Measurements from ENCODE around the gene DAAM2. TPM values are rescaled to one million over a fixed set of nuclear protein-coding genes. Genes with fewer than 3 reads are reported as not detected.

Gene DAAM2
- polyA plus RNA-seq, 1 of the 3 experiments (the other 2 are of a cell fraction): 0.20 TPM

DNA sequence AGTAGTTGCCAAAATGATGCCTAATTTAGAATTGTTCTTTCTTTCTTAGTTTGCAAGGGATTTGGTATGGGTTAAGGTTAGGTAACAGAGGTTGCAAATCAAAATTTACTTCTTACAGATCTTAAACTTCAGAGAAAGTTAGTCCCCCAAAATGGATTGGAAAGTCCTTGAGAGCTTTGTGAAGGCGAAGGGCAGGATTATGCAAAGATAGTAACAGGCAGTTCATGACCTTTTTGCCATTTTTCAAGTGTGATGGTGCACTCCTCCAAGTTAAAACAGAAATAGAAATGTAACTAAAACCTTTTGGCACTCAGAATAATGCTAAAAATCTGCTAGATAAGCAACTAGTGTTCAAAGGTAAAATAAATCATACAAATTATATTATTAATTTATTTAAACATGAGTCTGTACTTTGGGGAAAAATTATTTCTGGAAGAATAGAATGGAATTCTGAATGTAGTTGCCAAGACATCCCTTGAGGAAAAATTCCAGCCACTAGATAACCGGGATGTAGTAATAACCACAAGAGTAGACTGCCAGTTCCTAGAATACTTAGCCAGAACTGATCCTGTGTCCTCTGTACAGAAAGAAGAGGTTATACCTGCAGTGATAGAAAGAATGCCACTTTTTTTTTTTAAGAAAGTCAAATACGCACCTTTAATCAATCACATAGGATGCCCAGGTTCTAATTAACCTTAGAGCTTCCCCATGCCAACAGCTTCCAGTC lies 31.8 kb upstream of the DAAM2 start:
- H3K27ac ChIP-seq (ENCODE audit: low read depth in 2 of 2, low read length in 1 of 2): no peak overlapping the region
- POLR2A ChIA-PET: no interaction called here
- H3K9me2 ChIP-seq: no peaks in the 10 kb centered on the region
- no peaks in the 10 kb centered on the region for H3K36me3 ChIP-seq (replicated peaks in 1 of 2; ENCODE audit: control insufficient read depth in 1 of 2, insufficient read depth in 2 of 2, low read length in 1 of 2)
- no peaks in the 10 kb centered on the region for H3K4me1 ChIP-seq (ENCODE audit: control insufficient read depth in 1 of 2, insufficient read depth in 2 of 2, low read depth in 1 of 2, low read length in 1 of 2)
- no peaks in the 10 kb centered on the region for H3F3A ChIP-seq (replicated peaks; ENCODE audit: insufficient read depth)
- no peak overlapping the region for H3K4me3 ChIP-seq (ENCODE audit: low read depth in 2 of 2, low read length in 1 of 2)
- H3K27me3 ChIP-seq (ENCODE audit: insufficient read depth): no peaks in the 10 kb centered on the region
- no peaks in the 10 kb centered on the region for H3K9me3 ChIP-seq
- no peak overlapping the region for H3K9ac ChIP-seq
- WGBS (ENCODE audit: low lambda C conversion rate): 32% methylated on average over 3 of the region's 3 CpGs
- TF ChIP-seq FOSL2 (IDR thresholded peaks at IDR 0.05; ENCODE audit: borderline replicate concordance, low read depth) (no peak), RAD21 (IDR thresholded peaks at IDR 0.05; ENCODE audit: low read length) (no peak), EZH2phosphoT487 (IDR thresholded peaks at IDR 0.05; ENCODE audit: borderline replicate concordance, low read depth) (no peak), GATA2 (CRISPR knock-in tag; IDR thresholded peaks at IDR 0.05) (no peak), FOXJ3 (CRISPR knock-in tag; IDR thresholded peaks at IDR 0.05) (no peak), POLR2AphosphoS5 (IDR thresholded peaks at IDR 0.05; ENCODE audit: low read depth, low read length) (no peak), CHD2 (IDR thresholded peaks at IDR 0.05; ENCODE audit: low read length, partially characterized antibody) (no peak), JUND (IDR thresholded peaks at IDR 0.05) (no peak), SIN3A (IDR thresholded peaks at IDR 0.05; ENCODE audit: borderline replicate concordance, low read depth, low read length) (no peak)
- CTCF ChIA-PET: no interaction called here
- H3K79me2 ChIP-seq (ENCODE audit: insufficient read depth): no peaks in the 10 kb centered on the region
- H3K4me2 ChIP-seq: no peak overlapping the region
- H4K20me1 ChIP-seq (ENCODE audit: insufficient read depth): no peaks in the 10 kb centered on the region
- no peak overlapping the region for H2AFZ ChIP-seq (ENCODE audit: low read depth)
- no peak for DNase-seq

DNA sequence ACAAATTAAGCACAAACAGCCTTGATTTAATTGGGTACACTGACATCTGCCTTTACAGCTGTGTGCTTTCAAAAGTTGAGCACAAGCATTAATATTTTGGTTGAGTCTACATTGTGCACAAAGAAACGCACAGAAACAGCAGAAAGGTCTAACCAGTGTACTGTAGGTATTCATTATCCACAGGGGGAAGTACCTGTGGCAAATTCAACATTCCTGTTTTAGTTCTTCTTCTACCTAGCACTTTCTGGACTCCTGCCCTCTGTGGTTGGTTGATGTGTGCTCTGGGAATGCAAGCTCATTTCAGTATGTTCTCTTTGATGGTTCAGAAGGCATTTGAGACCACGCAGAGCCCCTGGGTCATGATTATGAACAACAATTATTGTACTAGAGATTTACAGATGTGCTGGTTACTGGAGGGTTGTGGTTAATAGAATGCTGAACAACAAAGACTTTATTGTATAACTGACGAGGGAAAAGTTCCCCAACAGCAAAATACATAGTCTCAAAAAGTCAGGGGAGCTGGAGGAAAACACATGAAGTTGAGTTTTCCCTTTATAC lies 26.6 kb upstream of the DAAM2 start:
- no peaks in the 10 kb centered on the region for H3K27me3 ChIP-seq (ENCODE audit: insufficient read depth)
- TF ChIP-seq, protein P1, sequence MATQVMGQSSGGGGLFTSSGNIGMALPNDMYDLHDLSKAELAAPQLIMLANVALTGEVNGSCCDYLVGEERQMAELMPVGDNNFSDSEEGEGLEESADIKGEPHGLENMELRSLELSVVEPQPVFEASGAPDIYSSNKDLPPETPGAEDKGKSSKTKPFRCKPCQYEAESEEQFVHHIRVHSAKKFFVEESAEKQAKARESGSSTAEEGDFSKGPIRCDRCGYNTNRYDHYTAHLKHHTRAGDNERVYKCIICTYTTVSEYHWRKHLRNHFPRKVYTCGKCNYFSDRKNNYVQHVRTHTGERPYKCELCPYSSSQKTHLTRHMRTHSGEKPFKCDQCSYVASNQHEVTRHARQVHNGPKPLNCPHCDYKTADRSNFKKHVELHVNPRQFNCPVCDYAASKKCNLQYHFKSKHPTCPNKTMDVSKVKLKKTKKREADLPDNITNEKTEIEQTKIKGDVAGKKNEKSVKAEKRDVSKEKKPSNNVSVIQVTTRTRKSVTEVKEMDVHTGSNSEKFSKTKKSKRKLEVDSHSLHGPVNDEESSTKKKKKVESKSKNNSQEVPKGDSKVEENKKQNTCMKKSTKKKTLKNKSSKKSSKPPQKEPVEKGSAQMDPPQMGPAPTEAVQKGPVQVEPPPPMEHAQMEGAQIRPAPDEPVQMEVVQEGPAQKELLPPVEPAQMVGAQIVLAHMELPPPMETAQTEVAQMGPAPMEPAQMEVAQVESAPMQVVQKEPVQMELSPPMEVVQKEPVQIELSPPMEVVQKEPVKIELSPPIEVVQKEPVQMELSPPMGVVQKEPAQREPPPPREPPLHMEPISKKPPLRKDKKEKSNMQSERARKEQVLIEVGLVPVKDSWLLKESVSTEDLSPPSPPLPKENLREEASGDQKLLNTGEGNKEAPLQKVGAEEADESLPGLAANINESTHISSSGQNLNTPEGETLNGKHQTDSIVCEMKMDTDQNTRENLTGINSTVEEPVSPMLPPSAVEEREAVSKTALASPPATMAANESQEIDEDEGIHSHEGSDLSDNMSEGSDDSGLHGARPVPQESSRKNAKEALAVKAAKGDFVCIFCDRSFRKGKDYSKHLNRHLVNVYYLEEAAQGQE (IDR thresholded peaks at IDR 0.05; ENCODE audit: low read depth, low read length): no peak
- TF ChIP-seq NRF1 (IDR thresholded peaks at IDR 0.05; ENCODE audit: low read depth, low read length) (no peak), YY1 (IDR thresholded peaks at IDR 0.05; ENCODE audit: low read depth) (no peak), GATA2 (CRISPR knock-in tag; IDR thresholded peaks at IDR 0.05) (no peak), RCOR1 (IDR thresholded peaks at IDR 0.05; ENCODE audit: low read length) (no peak), FOXM1 (IDR thresholded peaks at IDR 0.05; ENCODE audit: low read depth) (no peak), SIN3A (IDR thresholded peaks at IDR 0.05; ENCODE audit: borderline replicate concordance, low read depth, low read length) (no peak), TEAD4 (IDR thresholded peaks at IDR 0.05; ENCODE audit: borderline replicate concordance, insufficient read depth) (no peak), FOXJ3 (CRISPR knock-in tag; IDR thresholded peaks at IDR 0.05) (no peak), POLR2AphosphoS5 (IDR thresholded peaks at IDR 0.05; ENCODE audit: low read depth, low read length) (no peak), RAD21 (IDR thresholded peaks at IDR 0.05; ENCODE audit: low read length) (no peak)
- TF ChIP-seq, protein P2, sequence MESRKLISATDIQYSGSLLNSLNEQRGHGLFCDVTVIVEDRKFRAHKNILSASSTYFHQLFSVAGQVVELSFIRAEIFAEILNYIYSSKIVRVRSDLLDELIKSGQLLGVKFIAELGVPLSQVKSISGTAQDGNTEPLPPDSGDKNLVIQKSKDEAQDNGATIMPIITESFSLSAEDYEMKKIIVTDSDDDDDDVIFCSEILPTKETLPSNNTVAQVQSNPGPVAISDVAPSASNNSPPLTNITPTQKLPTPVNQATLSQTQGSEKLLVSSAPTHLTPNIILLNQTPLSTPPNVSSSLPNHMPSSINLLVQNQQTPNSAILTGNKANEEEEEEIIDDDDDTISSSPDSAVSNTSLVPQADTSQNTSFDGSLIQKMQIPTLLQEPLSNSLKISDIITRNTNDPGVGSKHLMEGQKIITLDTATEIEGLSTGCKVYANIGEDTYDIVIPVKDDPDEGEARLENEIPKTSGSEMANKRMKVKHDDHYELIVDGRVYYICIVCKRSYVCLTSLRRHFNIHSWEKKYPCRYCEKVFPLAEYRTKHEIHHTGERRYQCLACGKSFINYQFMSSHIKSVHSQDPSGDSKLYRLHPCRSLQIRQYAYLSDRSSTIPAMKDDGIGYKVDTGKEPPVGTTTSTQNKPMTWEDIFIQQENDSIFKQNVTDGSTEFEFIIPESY (IDR thresholded peaks at IDR 0.05; ENCODE audit: borderline replicate concordance, low read depth): no peak
- TF ChIP-seq, protein P3, sequence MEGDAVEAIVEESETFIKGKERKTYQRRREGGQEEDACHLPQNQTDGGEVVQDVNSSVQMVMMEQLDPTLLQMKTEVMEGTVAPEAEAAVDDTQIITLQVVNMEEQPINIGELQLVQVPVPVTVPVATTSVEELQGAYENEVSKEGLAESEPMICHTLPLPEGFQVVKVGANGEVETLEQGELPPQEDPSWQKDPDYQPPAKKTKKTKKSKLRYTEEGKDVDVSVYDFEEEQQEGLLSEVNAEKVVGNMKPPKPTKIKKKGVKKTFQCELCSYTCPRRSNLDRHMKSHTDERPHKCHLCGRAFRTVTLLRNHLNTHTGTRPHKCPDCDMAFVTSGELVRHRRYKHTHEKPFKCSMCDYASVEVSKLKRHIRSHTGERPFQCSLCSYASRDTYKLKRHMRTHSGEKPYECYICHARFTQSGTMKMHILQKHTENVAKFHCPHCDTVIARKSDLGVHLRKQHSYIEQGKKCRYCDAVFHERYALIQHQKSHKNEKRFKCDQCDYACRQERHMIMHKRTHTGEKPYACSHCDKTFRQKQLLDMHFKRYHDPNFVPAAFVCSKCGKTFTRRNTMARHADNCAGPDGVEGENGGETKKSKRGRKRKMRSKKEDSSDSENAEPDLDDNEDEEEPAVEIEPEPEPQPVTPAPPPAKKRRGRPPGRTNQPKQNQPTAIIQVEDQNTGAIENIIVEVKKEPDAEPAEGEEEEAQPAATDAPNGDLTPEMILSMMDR (IDR thresholded peaks at IDR 0.05): no peak
- no peak for DNase-seq
- no peaks in the 10 kb centered on the region for H3F3A ChIP-seq (replicated peaks; ENCODE audit: insufficient read depth)
- no peaks in the 10 kb centered on the region; a peak in 1 of 4 replicates for H3K4me1 ChIP-seq (ENCODE audit: control insufficient read depth in 1 of 2, insufficient read depth in 2 of 2, low read depth in 1 of 2, low read length in 1 of 2)
- WGBS (ENCODE audit: low lambda C conversion rate): 8% methylated on average over 3 of the region's 3 CpGs
- ChIA-PET CTCF (interaction anchor here (1.8 kb wide), 1 partner anchor 26 kb away, joined by 5 read pairs; no protein-coding TSS in a partner anchor), POLR2A (no interaction called here)
- no peaks in the 10 kb centered on the region for H4K20me1 ChIP-seq (ENCODE audit: insufficient read depth)
- no peaks in the 10 kb centered on the region for H3K9me3 ChIP-seq
- H3K4me3 ChIP-seq (ENCODE audit: low read depth in 2 of 2, low read length in 1 of 2): no peak overlapping the region
- no peak overlapping the region for H3K4me2 ChIP-seq
- H3K9me2 ChIP-seq: no peaks in the 10 kb centered on the region
- H3K36me3 ChIP-seq (replicated peaks in 1 of 2; ENCODE audit: control insufficient read depth in 1 of 2, insufficient read depth in 2 of 2, low read length in 1 of 2): no peaks in the 10 kb centered on the region
- no peak overlapping the region for H3K27ac ChIP-seq (ENCODE audit: low read depth in 2 of 2, low read length in 1 of 2)
- no peak overlapping the region for H2AFZ ChIP-seq (ENCODE audit: low read depth)
- no peak overlapping the region for H3K9ac ChIP-seq
- H3K79me2 ChIP-seq (ENCODE audit: insufficient read depth): no peaks in the 10 kb centered on the region
